ENCODE results near the gene ADARB1. TPM values are rescaled to one million over a fixed set of nuclear protein-coding genes. Genes with fewer than 3 reads are reported as not detected.

Gene ADARB1
- total RNA-seq, 2 experiments from 2014 or later, result 6.6 to 20.5 TPM

- ChIA-PET POLR2A (interaction anchor here (2.5 to 10.5 kb wide), 3 partner anchors 14 to 30 kb away, joined by 8 to 116 read pairs (median 52); no protein-coding TSS in a partner anchor), CTCF (ENCODE audit: unreplicated experiment) (interaction anchor here (2.5 kb wide), 1 partner anchor 25 kb away, joined by 21 read pairs; no protein-coding TSS in a partner anchor)
- DNase-seq (ENCODE audit: low spot score), result no peak
- Histone ChIP-seq H3K27ac (ENCODE audit: low read depth, low read length, poor library complexity, severe bottlenecking) (no peak overlapping the region), H3K9me2 (ENCODE audit: insufficient read depth, low read length) (no peaks in the 10 kb centered on the region), H3K4me1 (ENCODE audit: insufficient read depth, low read length, poor library complexity, severe bottlenecking) (peaks cover 55% of the 10 kb centered on the region), H3K36me3 (ENCODE audit: insufficient read depth, low read length) (no peaks in the 10 kb centered on the region), H2AFZ (ENCODE audit: low read length) (no peak overlapping the region), H4K20me1 (ENCODE audit: insufficient read depth, low read length) (no peaks in the 10 kb centered on the region), H3K4me2 (ENCODE audit: low read length) (no peak overlapping the region), H3K4me3 (ENCODE audit: low read depth, low read length, poor library complexity, severe bottlenecking) (no peak overlapping the region), H3K9me3 (ENCODE audit: low read length) (no peaks in the 10 kb centered on the region), H3K79me2 (ENCODE audit: insufficient read depth, low read depth, low read length) (no peaks in the 10 kb centered on the region)
- TF ChIP-seq CTCF (conservative IDR thresholded peaks at IDR 0.05; ENCODE audit: low read length), result no peak
- TF ChIP-seq EZH2phosphoT487 (IDR thresholded peaks at IDR 0.05; ENCODE audit: borderline replicate concordance, low read depth, low read length), result no peak
- intact Hi-C loops (cut with micrococcal nuclease; ENCODE audit: unreplicated experiment), result loop anchor here (10.0 kb wide), 1 partner anchor 332 kb away; no protein-coding TSS in a partner anchor
- BruUV-seq (replicated peaks), result no TSS peak
Observed at GRCh38 chr21:45126983-45127382, 52.6 kb downstream of the ADARB1 start.

- Histone ChIP-seq H3K4me3 (ENCODE audit: low read depth, low read length, poor library complexity, severe bottlenecking) (no peak overlapping the region), H2AFZ (ENCODE audit: low read length) (no peak overlapping the region), H3K9me3 (ENCODE audit: low read length) (no peaks in the 10 kb centered on the region), H3K9me2 (ENCODE audit: insufficient read depth, low read length) (no peaks in the 10 kb centered on the region), H3K79me2 (ENCODE audit: insufficient read depth, low read depth, low read length) (no peaks in the 10 kb centered on the region), H3K27ac (ENCODE audit: low read depth, low read length, poor library complexity, severe bottlenecking) (no peak overlapping the region), H4K20me1 (ENCODE audit: insufficient read depth, low read length) (no peaks in the 10 kb centered on the region), H3K36me3 (ENCODE audit: insufficient read depth, low read length) (no peaks in the 10 kb centered on the region), H3K4me1 (ENCODE audit: insufficient read depth, low read length, poor library complexity, severe bottlenecking) (peaks cover 46% of the 10 kb centered on the region), H3K4me2 (ENCODE audit: low read length) (no peak overlapping the region)
- intact Hi-C loops (cut with micrococcal nuclease; ENCODE audit: unreplicated experiment), result loop anchor here (1.0 to 10.0 kb wide), 5 partner anchors 18 to 333 kb away; partner anchors contain the start of gene ADARB1
- CTCF ChIA-PET (ENCODE audit: unreplicated experiment), result interaction anchor here (0.8 to 2.5 kb wide), 7 partner anchors 10 to 178 kb away, joined by 4 to 21 read pairs (median 12); no protein-coding TSS in a partner anchor
- no peak for DNase-seq (ENCODE audit: low spot score)
- POLR2A ChIA-PET, result interaction anchor here (0.6 to 10.5 kb wide), 10 partner anchors 10 to 326 kb away, joined by 3 to 116 read pairs (median 4); partner anchors contain the start of genes POFUT2 and UBE2G2
- no TSS peak for BruUV-seq (replicated peaks)
- TF ChIP-seq EZH2phosphoT487 (IDR thresholded peaks at IDR 0.05; ENCODE audit: borderline replicate concordance, low read depth, low read length), result no peak
- TF ChIP-seq CTCF (conservative IDR thresholded peaks at IDR 0.05; ENCODE audit: low read length), result no peak
Observed at GRCh38 chr21:45127937-45128336, 53.6 kb downstream of the ADARB1 start.

GRCh38 chr21:45128613-45129188 lies 54.3 kb downstream of the ADARB1 start:
- Histone ChIP-seq H3K36me3 (ENCODE audit: insufficient read depth, low read length) (no peaks in the 10 kb centered on the region), H3K9me3 (ENCODE audit: low read length) (no peaks in the 10 kb centered on the region), H3K4me2 (ENCODE audit: low read length) (no peak overlapping the region), H3K9me2 (ENCODE audit: insufficient read depth, low read length) (no peaks in the 10 kb centered on the region), H3K27ac (ENCODE audit: low read depth, low read length, poor library complexity, severe bottlenecking) (no peak overlapping the region), H2AFZ (ENCODE audit: low read length) (no peak overlapping the region), H3K79me2 (ENCODE audit: insufficient read depth, low read depth, low read length) (no peaks in the 10 kb centered on the region), H4K20me1 (ENCODE audit: insufficient read depth, low read length) (no peaks in the 10 kb centered on the region), H3K4me3 (ENCODE audit: low read depth, low read length, poor library complexity, severe bottlenecking) (no peak overlapping the region), H3K4me1 (ENCODE audit: insufficient read depth, low read length, poor library complexity, severe bottlenecking) (peaks cover 38% of the 10 kb centered on the region)
- peak; percentile 95 for TF ChIP-seq CTCF (conservative IDR thresholded peaks at IDR 0.05; ENCODE audit: low read length)
- no peak for TF ChIP-seq EZH2phosphoT487 (IDR thresholded peaks at IDR 0.05; ENCODE audit: borderline replicate concordance, low read depth, low read length)
- ChIA-PET CTCF (ENCODE audit: unreplicated experiment) (interaction anchor here (0.6 to 2.5 kb wide), 9 partner anchors 8 to 179 kb away, joined by 3 to 21 read pairs (median 6); no protein-coding TSS in a partner anchor), POLR2A (interaction anchor here (0.6 to 10.5 kb wide), 8 partner anchors 9 to 159 kb away, joined by 3 to 116 read pairs (median 6); partner anchors contain the start of gene POFUT2)
- DNase-seq (ENCODE audit: low spot score), result peak; percentile 85
- intact Hi-C loops (cut with micrococcal nuclease; ENCODE audit: unreplicated experiment), result loop anchor here (1.0 to 10.0 kb wide), 5 partner anchors 18 to 334 kb away; partner anchors contain the start of gene ADARB1
- BruUV-seq (replicated peaks), result no TSS peak

All from OCI-LY7 (cell line).